Vagina (tissue), 2 donors: ENCODE measurements around the gene NUP42.

ENCODE experiments used
- POLR2A ChIP-seq, 2 donors: fragments of 450-650 bp; IDR thresholded peaks; one replicate each; pipeline ENCODE4 v1.6.1; 2017; ENCODE audit warnings: antibody characterized with exemption in 2 of 2, mild to moderate bottlenecking in 2 of 2, moderate library complexity in 2 of 2
- POLR2AphosphoS5 ChIP-seq, 2 donors: sonication (generic); formaldehyde crosslinking; IDR thresholded peaks; one replicate each; pipeline ENCODE4 v1.9.0; 2017; ENCODE audit warnings: antibody characterized with exemption in 2 of 2, mild to moderate bottlenecking in 2 of 2, low read depth in 1 of 2; ENCODE audit not compliant: insufficient read depth in 1 of 2
- TF ChIP-seq, protein P1 (sequence below), 3 experiments: fragments of 450-650 bp in 2 of 3; fragments of 200-600 bp in 1 of 3; sonication (generic) in 1 of 3; IDR thresholded peaks; one replicate each; pipeline ENCODE4 v1.5.1; 2017 to 2019; ENCODE audit warnings: antibody characterized with exemption in 3 of 3, mild to moderate bottlenecking in 2 of 3, moderate library complexity in 2 of 3

- TF ChIP-seq POLR2A (IDR thresholded peaks at IDR 0.05) = no peak
- TF ChIP-seq, protein P1, sequence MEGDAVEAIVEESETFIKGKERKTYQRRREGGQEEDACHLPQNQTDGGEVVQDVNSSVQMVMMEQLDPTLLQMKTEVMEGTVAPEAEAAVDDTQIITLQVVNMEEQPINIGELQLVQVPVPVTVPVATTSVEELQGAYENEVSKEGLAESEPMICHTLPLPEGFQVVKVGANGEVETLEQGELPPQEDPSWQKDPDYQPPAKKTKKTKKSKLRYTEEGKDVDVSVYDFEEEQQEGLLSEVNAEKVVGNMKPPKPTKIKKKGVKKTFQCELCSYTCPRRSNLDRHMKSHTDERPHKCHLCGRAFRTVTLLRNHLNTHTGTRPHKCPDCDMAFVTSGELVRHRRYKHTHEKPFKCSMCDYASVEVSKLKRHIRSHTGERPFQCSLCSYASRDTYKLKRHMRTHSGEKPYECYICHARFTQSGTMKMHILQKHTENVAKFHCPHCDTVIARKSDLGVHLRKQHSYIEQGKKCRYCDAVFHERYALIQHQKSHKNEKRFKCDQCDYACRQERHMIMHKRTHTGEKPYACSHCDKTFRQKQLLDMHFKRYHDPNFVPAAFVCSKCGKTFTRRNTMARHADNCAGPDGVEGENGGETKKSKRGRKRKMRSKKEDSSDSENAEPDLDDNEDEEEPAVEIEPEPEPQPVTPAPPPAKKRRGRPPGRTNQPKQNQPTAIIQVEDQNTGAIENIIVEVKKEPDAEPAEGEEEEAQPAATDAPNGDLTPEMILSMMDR (IDR thresholded peaks at IDR 0.05) = no peak
- TF ChIP-seq POLR2AphosphoS5 (IDR thresholded peaks at IDR 0.05; ENCODE audit: insufficient read depth in 1 of 2, low read depth in 1 of 2) = no peak
Observed at GRCh38 chr7:23237000-23237399, 55.2 kb downstream of the NUP42 start.
